Endothelial cell of umbilical vein (primary cell): ENCODE measurements around the gene DNAH1. TPM values are rescaled to one million over a fixed set of nuclear protein-coding genes. Genes with fewer than 3 reads are reported as not detected.

Source experiments
- BruUV-seq: library from RNA; stranded (reverse); fragments of 400-500 nt; replicated peaks from 2 replicates; lab custom pipeline; 2021; lab: Mats Ljungman, UMichigan
- CTCF ChIA-PET: fragments of 300-600, 350-600 bp; sonication (Branson Sonifier 250); formaldehyde crosslinking; loops from one replicate; lab custom pipeline; 2021; ENCODE audit warnings: antibody characterized with exemption, inconsistent platforms; lab: Charles Lee
- POLR2A ChIA-PET: fragments of 300-600, 350-600 bp; sonication (Branson Sonifier 250); formaldehyde crosslinking; loops from one replicate; lab custom pipeline; 2021; ENCODE audit warnings: antibody characterized with exemption, inconsistent platforms; lab: Charles Lee
- DNase-seq: peaks from one replicate; pipeline ENCODE4 v3.0.0-alpha.2; 2011; ENCODE audit warnings: low read depth, low spot score
- FAIRE-seq: peaks from 2 replicates; lab custom pipeline; 2011; peaks lifted over from hg19 to GRCh38; lab: Jason Lieb, UNC
- H2AFZ ChIP-seq: 2 replicates; pipeline ENCODE4 v1.6.0; 2012; ENCODE audit warnings: low read depth, low read length, control low read depth, inconsistent platforms
- H3K27ac ChIP-seq: 2 replicates; pipeline ENCODE4 v1.5.1; 2011; ENCODE audit warnings: low read depth, mild to moderate bottlenecking, control low read depth, low read length, moderate library complexity; ENCODE audit not compliant: insufficient read depth
- H3K27me3 ChIP-seq, 2 experiments: 2 replicates each; pipeline versions ENCODE4 v1.6.0 to v1.6.1; 2011; ENCODE audit warnings: low read length in 2 of 2, mixed read lengths in 1 of 2; ENCODE audit not compliant: control insufficient read depth in 2 of 2, insufficient read depth in 2 of 2
- H3K36me3 ChIP-seq, 2 experiments: 2 replicates in 1 of 2; 3 replicates in 1 of 2; pipeline ENCODE4 v1.5.1; 2011; ENCODE audit warnings: low read length in 2 of 2, mild to moderate bottlenecking in 1 of 2, moderate library complexity in 1 of 2; ENCODE audit not compliant: control insufficient read depth in 2 of 2, insufficient read depth in 2 of 2; ENCODE audit errors: extremely low read depth in 1 of 2
- H3K4me1 ChIP-seq: 3 replicates; pipeline ENCODE4 v1.5.1; 2011; ENCODE audit warnings: mild to moderate bottlenecking, low read length; ENCODE audit not compliant: control insufficient read depth, insufficient read depth; ENCODE audit errors: extremely low read depth
- H3K4me2 ChIP-seq: 2 replicates; pipeline ENCODE4 v1.6.1; 2011; ENCODE audit warnings: low read length, control low read depth, mixed read lengths; ENCODE audit not compliant: insufficient read depth
- H3K4me3 ChIP-seq, 3 experiments: fragments of 200-600 bp in 1 of 3; sonication (generic), shearing (Covaris generic) in 1 of 3; replicated peaks in 1 of 3; 2 replicates each; pipeline ENCODE4 v1.5.1; 2011 to 2016; ENCODE audit warnings: control low read depth in 3 of 3, low read length in 3 of 3, mild to moderate bottlenecking in 2 of 3, inconsistent platforms in 1 of 3, low read depth in 1 of 3, moderate library complexity in 1 of 3; ENCODE audit not compliant: insufficient read depth in 1 of 3
- H3K79me2 ChIP-seq: 2 replicates; pipeline ENCODE4 v1.6.0; 2012; ENCODE audit warnings: low read length, inconsistent platforms; ENCODE audit not compliant: control insufficient read depth, insufficient read depth
- H3K9ac ChIP-seq: replicated peaks from 2 replicates; pipeline ENCODE3; 2011; ENCODE audit warnings: low read length, control low read depth; ENCODE audit not compliant: insufficient read depth; ENCODE audit errors: extremely low read depth
- H3K9me1 ChIP-seq: replicated peaks from 3 replicates; pipeline ENCODE4 v1.6.0; 2011; ENCODE audit warnings: mild to moderate bottlenecking, low read length; ENCODE audit not compliant: control insufficient read depth, insufficient read depth; ENCODE audit errors: extremely low read depth
- H3K9me3 ChIP-seq: replicated peaks from 2 replicates; pipeline ENCODE4 v1.5.1; 2012; ENCODE audit warnings: low read length, inconsistent platforms; ENCODE audit not compliant: control insufficient read depth, insufficient read depth
- H4K20me1 ChIP-seq: replicated peaks from 2 replicates; pipeline ENCODE3; 2011; ENCODE audit warnings: mild to moderate bottlenecking, low read length; ENCODE audit not compliant: control insufficient read depth, insufficient read depth; ENCODE audit errors: extremely low read depth
- CTCF ChIP-seq, 2 donors: IDR thresholded peaks; 1 replicate in 1 of 2; 2 replicates in 1 of 2; pipeline ENCODE4 v1.5.1; 2011; ENCODE audit warnings: low read length in 2 of 2, mild to moderate bottlenecking in 2 of 2, moderate library complexity in 2 of 2, control low read depth in 1 of 2, inconsistent platforms in 1 of 2, low read depth in 1 of 2; ENCODE audit not compliant: insufficient read depth in 1 of 2; ENCODE audit errors: extremely low read depth in 1 of 2
- EZH2 ChIP-seq: IDR thresholded peaks from 2 replicates; pipeline ENCODE4 v1.6.1; 2012; ENCODE audit warnings: borderline replicate concordance, low read depth, mild to moderate bottlenecking, moderate library complexity, low read length, inconsistent platforms; ENCODE audit not compliant: severe bottlenecking
- FOS ChIP-seq: IDR thresholded peaks from 2 replicates; pipeline ENCODE4 v1.6.1; 2011; ENCODE audit warnings: mild to moderate bottlenecking, low read length, moderate library complexity, borderline replicate concordance; ENCODE audit not compliant: insufficient read depth
- GATA2 ChIP-seq: IDR thresholded peaks from 2 replicates; pipeline ENCODE4 v1.7.0; 2011; ENCODE audit warnings: low read depth, mild to moderate bottlenecking, moderate library complexity, mixed read lengths, low read length; ENCODE audit not compliant: insufficient read length, insufficient read depth
- JUN ChIP-seq: IDR thresholded peaks from 2 replicates; pipeline ENCODE4 v1.6.1; 2011; ENCODE audit warnings: borderline replicate concordance, low read depth; ENCODE audit not compliant: insufficient read length, insufficient read depth
- MAX ChIP-seq: IDR thresholded peaks from 2 replicates; pipeline ENCODE4 v1.6.1; 2011; ENCODE audit not compliant: insufficient read depth, insufficient read length
- MYC ChIP-seq: IDR thresholded peaks from one replicate; pipeline ENCODE4 v1.6.1; 2011; ENCODE audit warnings: mild to moderate bottlenecking, low read depth, low read length
- POLR2A ChIP-seq: IDR thresholded peaks from 2 replicates; pipeline ENCODE4 v1.6.1; 2012; ENCODE audit warnings: low read depth, mild to moderate bottlenecking, control low read depth, low read length
- POLR2AphosphoS5 ChIP-seq: IDR thresholded peaks from 2 replicates; pipeline ENCODE4 v1.6.1; 2012; ENCODE audit warnings: low read depth, mild to moderate bottlenecking, control low read depth, low read length, moderate library complexity; ENCODE audit not compliant: insufficient read depth
- dilution Hi-C: fragments of 300-500 bp; cut with MboI; formaldehyde crosslinking; loops from one replicate; pipeline ENCODE4 v1.15.0; 2019; ENCODE audit warnings: low sequenced_read_pairs; ENCODE audit not compliant: extremely low pct_ligation_motif_present
- intact Hi-C: fragments of 100-400 bp; cut with micrococcal nuclease; formaldehyde crosslinking; loops from one replicate; pipeline ENCODE4 v1.10.0; 2022
- polyA plus RNA-seq, 4 experiments: library from polyadenylated mRNA; depleted of rRNA in 3 of 4; stranded (reverse) in 3 of 4; unstranded in 1 of 4; fragments of >200 nt; gene quantifications; 2 replicates each; pipeline versions ENCODE4 v1.2.1 to v1.2.3, GENCODE V29; 2011 to 2012; ENCODE audit warnings: missing spikeins in 1 of 4
- total RNA-seq: library from RNA; stranded (reverse); gene quantifications from 2 replicates; pipeline ENCODE4 v1.2.3, GENCODE V29; 2021

DNAH1 gene
- total and polyA plus RNA-seq, 2 donors (not counting 3 experiments of a cell fraction or from before 2014, with no cell fraction given): 5.8 to 6.0 TPM

- no peaks in the 10 kb centered on the region for H3K9me1 ChIP-seq
- DNase-seq (no peak), FAIRE-seq (no peak)
- BruUV-seq: no TSS peak
- H2AFZ ChIP-seq: no peak overlapping the region
- no peak overlapping the region for H3K27ac ChIP-seq
- no peaks in the 10 kb centered on the region for H3K4me1 ChIP-seq
- CTCF ChIA-PET: interaction anchor here (1.2 to 2.2 kb wide), 3 partner anchors 10 to 108 kb away, joined by 3 to 18 read pairs (median 6); no protein-coding TSS in a partner anchor
- H3K4me3 ChIP-seq: no peak overlapping the region
- H4K20me1 ChIP-seq: no peaks in the 10 kb centered on the region
- dilution Hi-C loops: no loop called here
- no peaks in the 10 kb centered on the region for H3K79me2 ChIP-seq
- no peaks in the 10 kb centered on the region for H3K9me3 ChIP-seq
- no peak for TF ChIP-seq MYC
- no peak for TF ChIP-seq POLR2A
- TF ChIP-seq POLR2AphosphoS5: no peak
- TF ChIP-seq JUN: no peak
- no peak for TF ChIP-seq CTCF (IDR thresholded peaks at IDR 0.05; ENCODE audit: extremely low read depth in 1 of 2, insufficient read depth in 1 of 2, low read depth in 1 of 2, low read length in 2 of 2)
- no peak for TF ChIP-seq EZH2
- TF ChIP-seq MAX: no peak
- TF ChIP-seq GATA2: no peak
- TF ChIP-seq FOS: no peak
- no peak overlapping the region for H3K4me2 ChIP-seq
- no peak overlapping the region for H3K9ac ChIP-seq
- H3K27me3 ChIP-seq: no peaks in the 10 kb centered on the region
- POLR2A ChIA-PET: no interaction called here
- no peaks in the 10 kb centered on the region for H3K36me3 ChIP-seq
- intact Hi-C loops: no loop called here
These were observed 12.5 kb downstream of the DNAH1 start for GRCh38 chr3:52328536-52329080.
